Breast epithelium (tissue), 4 donors: ENCODE data around the gene SMIM41. TPM values are rescaled to one million over a fixed set of nuclear protein-coding genes. Genes with fewer than 3 reads are reported as not detected.

Source experiments
- DNase-seq, 2 donors: peaks; one replicate each; pipeline ENCODE4 v3.0.0-alpha.2; 2019; ENCODE audit warnings: low spot score in 2 of 2
- H3K27ac ChIP-seq, 2 donors: fragments of 200-600 bp; sonication (generic) in 1 of 2; one replicate each; pipeline ENCODE4 v1.5.1; 2016 to 2019; ENCODE audit warnings: mild to moderate bottlenecking in 1 of 2
- H3K27me3 ChIP-seq, 2 donors: fragments of 200-600 bp; sonication (generic) in 1 of 2; one replicate each; pipeline versions ENCODE4 v1.5.1 to v1.6.0; 2017 to 2019; ENCODE audit warnings: control low read depth in 1 of 2, mild to moderate bottlenecking in 1 of 2
- H3K36me3 ChIP-seq: fragments of 200-600 bp; one replicate; pipeline ENCODE4 v1.5.1; 2019
- H3K4me1 ChIP-seq, 2 donors: fragments of 200-600 bp; sonication (generic); one replicate each; pipeline ENCODE4 v1.5.1; 2016 to 2019; ENCODE audit warnings: control low read depth in 1 of 2
- H3K4me3 ChIP-seq, 3 donors: fragments of 200-600 bp; sonication (generic); 1 replicate in 2 of 3; 2 replicates in 1 of 3; pipeline ENCODE4 v1.5.1; 2016 to 2019; ENCODE audit warnings: mild to moderate bottlenecking in 3 of 3, moderate library complexity in 2 of 3
- H3K9me3 ChIP-seq, 2 donors: fragments of 200-600 bp; sonication (generic) in 1 of 2; one replicate each; pipeline ENCODE4 v1.5.1; 2016 to 2019; ENCODE audit warnings: control low read depth in 1 of 2
- CTCF ChIP-seq, 3 donors: fragments of 450-650 bp; IDR thresholded peaks; one replicate each; pipeline ENCODE4 v1.5.1; 2016 to 2017; ENCODE audit warnings: antibody characterized with exemption in 3 of 3, mild to moderate bottlenecking in 3 of 3, moderate library complexity in 3 of 3
- POLR2A ChIP-seq: fragments of 450-650 bp; IDR thresholded peaks from one replicate; pipeline ENCODE4 v1.6.1; 2016; ENCODE audit warnings: antibody characterized with exemption, mild to moderate bottlenecking, moderate library complexity
- POLR2AphosphoS5 ChIP-seq, 3 donors: sonication (generic); formaldehyde crosslinking; IDR thresholded peaks; one replicate each; pipeline ENCODE4 v1.6.1; 2017; ENCODE audit warnings: antibody characterized with exemption in 3 of 3
- intact Hi-C: fragments of 100-400 bp; cut with DNase I; formaldehyde crosslinking; loops from one replicate; pipeline ENCODE4 v1.15.1; 2023; ENCODE audit warnings: low total_unique reads
- total RNA-seq, 3 donors: library from RNA; depleted of rRNA; stranded (reverse); fragments of >200 nt; gene quantifications; one replicate each; pipeline ENCODE4 v1.1.0, GENCODE V29; 2016

The SMIM41 gene
- total RNA-seq, 3 donors from 2014 or later, result 1.3 TPM; not detected in 2

- Histone ChIP-seq H3K4me3 (peak overlapping the region in 1 of 3 donors; percentile 37), H3K27ac (peak overlapping the region; percentile 58 to 89), H3K4me1 (peaks cover 0 to 15% of the 10 kb centered on the region in 2 donors), H3K27me3 (no peaks in the 10 kb centered on the region), H3K9me3 (no peaks in the 10 kb centered on the region), H3K36me3 (no peaks in the 10 kb centered on the region)
- TF ChIP-seq POLR2AphosphoS5 (IDR thresholded peaks at IDR 0.05) (no peak), CTCF (IDR thresholded peaks at IDR 0.05) (no peak), POLR2A (no peak)
- DNase-seq, result no peak
- intact Hi-C loops, result loop anchor here (5.0 kb wide), 1 partner anchor 55 kb away; no protein-coding TSS in a partner anchor
These were observed 2.6 kb downstream of the SMIM41 start for GRCh38 chr12:52082026-52082668.

- H3K27me3 ChIP-seq, result no peaks in the 10 kb centered on the region
- peak overlapping the region; percentile 58 to 89 for H3K27ac ChIP-seq
- TF ChIP-seq POLR2A, result no peak
- no peak for TF ChIP-seq CTCF (IDR thresholded peaks at IDR 0.05)
- TF ChIP-seq POLR2AphosphoS5 (IDR thresholded peaks at IDR 0.05), result no peak
- intact Hi-C loops, result loop anchor here (5.0 kb wide), 1 partner anchor 55 kb away; no protein-coding TSS in a partner anchor
- peaks cover 0 to 15% of the 10 kb centered on the region in 2 donors for H3K4me1 ChIP-seq
- no peaks in the 10 kb centered on the region for H3K36me3 ChIP-seq
- H3K4me3 ChIP-seq, result no peak overlapping the region
- H3K9me3 ChIP-seq, result no peaks in the 10 kb centered on the region
- DNase-seq, result no peak
These were observed 3.1 kb downstream of the SMIM41 start for GRCh38 chr12:52082669-52082987.

- no peak overlapping the region for H3K4me3 ChIP-seq
- intact Hi-C loops, result loop anchor here (5.0 kb wide), 1 partner anchor 56 kb away; no protein-coding TSS in a partner anchor
- DNase-seq, result peak in 1 of 2 donors; percentile 40
- H3K9me3 ChIP-seq, result no peaks in the 10 kb centered on the region
- H3K27ac ChIP-seq, result peak overlapping the region in 1 of 2 donors; percentile 89
- peaks cover 0 to 15% of the 10 kb centered on the region in 2 donors for H3K4me1 ChIP-seq
- TF ChIP-seq POLR2A (no peak), POLR2AphosphoS5 (IDR thresholded peaks at IDR 0.05) (no peak), CTCF (IDR thresholded peaks at IDR 0.05) (peak; percentile 95 to 96 (median 96))
- H3K36me3 ChIP-seq, result no peaks in the 10 kb centered on the region
- no peaks in the 10 kb centered on the region for H3K27me3 ChIP-seq
These were observed 3.6 kb downstream of the SMIM41 start for GRCh38 chr12:52082988-52083637.

GRCh38 chr12:52083638-52083996, 4.1 kb downstream of the SMIM41 start:
- DNase-seq, result no peak
- H3K27ac ChIP-seq, result no peak overlapping the region
- no peaks in the 10 kb centered on the region for H3K36me3 ChIP-seq
- peaks cover 0 to 15% of the 10 kb centered on the region in 2 donors for H3K4me1 ChIP-seq
- no peaks in the 10 kb centered on the region for H3K27me3 ChIP-seq
- TF ChIP-seq POLR2AphosphoS5 (IDR thresholded peaks at IDR 0.05) (no peak), POLR2A (no peak), CTCF (IDR thresholded peaks at IDR 0.05) (no peak)
- no peak overlapping the region for H3K4me3 ChIP-seq
- intact Hi-C loops, result loop anchor here (5.0 kb wide), 1 partner anchor 56 kb away; no protein-coding TSS in a partner anchor
- no peaks in the 10 kb centered on the region for H3K9me3 ChIP-seq
